Measurements from ENCODE around the gene DENND6A. TPM values are rescaled to one million over a fixed set of nuclear protein-coding genes. Genes with fewer than 3 reads are reported as not detected.

DENND6A gene
- total and polyA plus RNA-seq, 4 donors = 8.2 to 53.8 (median 18.9) TPM

DNA sequence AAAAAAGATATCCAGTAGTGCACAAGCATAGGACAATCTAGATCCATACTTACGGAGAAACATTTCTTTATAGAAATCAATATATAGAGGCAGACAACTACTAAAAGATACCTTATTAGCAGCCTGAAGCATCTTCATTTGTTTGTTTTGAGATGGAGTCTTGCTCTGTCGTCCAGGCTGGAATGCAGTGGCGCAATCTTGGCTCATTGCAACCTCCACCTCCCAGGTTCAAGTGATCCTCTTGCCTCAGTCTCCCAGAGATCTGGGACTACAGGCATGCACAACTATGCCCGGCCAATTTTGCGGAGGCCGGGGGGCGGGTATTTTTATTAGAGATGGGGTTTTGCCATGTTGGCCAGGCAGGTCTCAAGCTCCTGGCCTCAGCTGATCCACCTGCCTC, 45.0 kb upstream of the DENND6A start:
- H3K27me3 ChIP-seq (ENCODE audit: control insufficient read depth in 3 of 3, insufficient read depth in 3 of 3, low read length in 2 of 3) = no peaks in the 10 kb centered on the region
- no peak overlapping the region for H3K4me3 ChIP-seq
- ATAC-seq (ENCODE audit: insufficient read depth, low FRiP score) = no peak
- WGBS, 2 donors = 75 to 90% methylated on average over 7 of the region's 7 CpGs
- TF ChIP-seq, protein P1, sequence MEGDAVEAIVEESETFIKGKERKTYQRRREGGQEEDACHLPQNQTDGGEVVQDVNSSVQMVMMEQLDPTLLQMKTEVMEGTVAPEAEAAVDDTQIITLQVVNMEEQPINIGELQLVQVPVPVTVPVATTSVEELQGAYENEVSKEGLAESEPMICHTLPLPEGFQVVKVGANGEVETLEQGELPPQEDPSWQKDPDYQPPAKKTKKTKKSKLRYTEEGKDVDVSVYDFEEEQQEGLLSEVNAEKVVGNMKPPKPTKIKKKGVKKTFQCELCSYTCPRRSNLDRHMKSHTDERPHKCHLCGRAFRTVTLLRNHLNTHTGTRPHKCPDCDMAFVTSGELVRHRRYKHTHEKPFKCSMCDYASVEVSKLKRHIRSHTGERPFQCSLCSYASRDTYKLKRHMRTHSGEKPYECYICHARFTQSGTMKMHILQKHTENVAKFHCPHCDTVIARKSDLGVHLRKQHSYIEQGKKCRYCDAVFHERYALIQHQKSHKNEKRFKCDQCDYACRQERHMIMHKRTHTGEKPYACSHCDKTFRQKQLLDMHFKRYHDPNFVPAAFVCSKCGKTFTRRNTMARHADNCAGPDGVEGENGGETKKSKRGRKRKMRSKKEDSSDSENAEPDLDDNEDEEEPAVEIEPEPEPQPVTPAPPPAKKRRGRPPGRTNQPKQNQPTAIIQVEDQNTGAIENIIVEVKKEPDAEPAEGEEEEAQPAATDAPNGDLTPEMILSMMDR (IDR thresholded peaks at IDR 0.05; ENCODE audit: control extremely low read depth, extremely low read depth) = no peak
- no peaks in the 10 kb centered on the region for H3K9me3 ChIP-seq (ENCODE audit: control insufficient read depth in 4 of 4, insufficient read depth in 3 of 4, low read length in 3 of 4)
- H3K27ac ChIP-seq (ENCODE audit: low read depth in 1 of 2, low read length in 1 of 2) = peak overlapping the region in 1 of 2 donors; percentile 22
- H3K4me1 ChIP-seq (ENCODE audit: control insufficient read depth in 5 of 5, insufficient read depth in 5 of 5, low read length in 5 of 5) = peaks cover 0 to 19% (median 3%) of the 10 kb centered on the region in 5 donors
- no peaks in the 10 kb centered on the region for H3K36me3 ChIP-seq (ENCODE audit: control insufficient read depth in 4 of 4, insufficient read depth in 4 of 4, low read length in 4 of 4)
- DNase-seq = no peak
- no peak overlapping the region for H3K9ac ChIP-seq (ENCODE audit: insufficient read depth in 1 of 2, low read length in 2 of 2)

GRCh38 chr3:57735405-57735804, 42.5 kb upstream of the DENND6A start:
- TF ChIP-seq, protein P1 (IDR thresholded peaks at IDR 0.05; ENCODE audit: control extremely low read depth, extremely low read depth) = no peak
- 62 to 84% methylated on average over 2 of the region's 2 CpGs for WGBS, 2 donors
- ATAC-seq (ENCODE audit: insufficient read depth, low FRiP score) = no peak

DNA sequence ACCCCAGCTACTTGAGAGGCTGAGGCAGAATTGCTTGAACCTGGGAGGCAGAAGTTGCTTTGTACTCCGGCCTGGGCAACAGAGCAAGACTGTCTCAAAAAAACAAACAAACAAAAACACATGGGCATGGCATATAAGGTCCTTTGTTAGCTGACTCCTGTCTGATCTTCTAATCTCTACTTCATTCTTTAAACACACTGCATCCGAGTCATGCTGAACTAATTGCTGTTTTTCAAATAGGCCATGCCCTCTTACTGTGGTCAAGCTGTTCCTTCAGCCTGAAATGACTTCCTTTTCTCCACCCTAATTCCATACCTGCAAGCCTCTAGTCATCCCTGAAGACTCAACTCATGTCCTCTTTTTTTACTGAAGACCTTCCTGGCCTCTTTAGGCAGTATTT, 40.9 kb upstream of the DENND6A start:
- peaks cover 0 to 19% (median 3%) of the 10 kb centered on the region in 5 donors for H3K4me1 ChIP-seq (ENCODE audit: control insufficient read depth in 5 of 5, insufficient read depth in 5 of 5, low read length in 5 of 5)
- H3K9me3 ChIP-seq (ENCODE audit: control insufficient read depth in 4 of 4, insufficient read depth in 3 of 4, low read length in 3 of 4) = no peaks in the 10 kb centered on the region
- H3K27ac ChIP-seq (ENCODE audit: low read depth in 1 of 2, low read length in 1 of 2) = no peak overlapping the region
- DNase-seq (no peak), ATAC-seq (ENCODE audit: insufficient read depth, low FRiP score) (no peak)
- H3K27me3 ChIP-seq (ENCODE audit: control insufficient read depth in 3 of 3, insufficient read depth in 3 of 3, low read length in 2 of 3) = peaks cover 0 to 4% (median 0%) of the 10 kb centered on the region in 3 donors
- no peak overlapping the region for H3K4me3 ChIP-seq
- WGBS, 2 donors = 80 to 84% methylated on average over 2 of the region's 2 CpGs
- H3K36me3 ChIP-seq (ENCODE audit: control insufficient read depth in 4 of 4, insufficient read depth in 4 of 4, low read length in 4 of 4) = no peaks in the 10 kb centered on the region
- TF ChIP-seq, protein P1 (IDR thresholded peaks at IDR 0.05; ENCODE audit: control extremely low read depth, extremely low read depth) = no peak
- no peak overlapping the region for H3K9ac ChIP-seq (ENCODE audit: insufficient read depth in 1 of 2, low read length in 2 of 2)

More at GRCh38 chr3:57735405-57735804, 42.5 kb upstream of the DENND6A start:
- no peak for DNase-seq
- no peak overlapping the region for H3K9ac ChIP-seq (ENCODE audit: insufficient read depth in 1 of 2, low read length in 2 of 2)
- H3K27ac ChIP-seq (ENCODE audit: low read depth in 1 of 2, low read length in 1 of 2) = no peak overlapping the region
- H3K4me1 ChIP-seq (ENCODE audit: control insufficient read depth in 5 of 5, insufficient read depth in 5 of 5, low read length in 5 of 5) = peaks cover 0 to 19% (median 3%) of the 10 kb centered on the region in 5 donors
- H3K4me3 ChIP-seq = no peak overlapping the region
- H3K27me3 ChIP-seq (ENCODE audit: control insufficient read depth in 3 of 3, insufficient read depth in 3 of 3, low read length in 2 of 3) = peaks cover 0 to 4% (median 0%) of the 10 kb centered on the region in 3 donors
- H3K36me3 ChIP-seq (ENCODE audit: control insufficient read depth in 4 of 4, insufficient read depth in 4 of 4, low read length in 4 of 4) = no peaks in the 10 kb centered on the region
- H3K9me3 ChIP-seq (ENCODE audit: control insufficient read depth in 4 of 4, insufficient read depth in 3 of 4, low read length in 3 of 4) = no peaks in the 10 kb centered on the region

- H3K9ac ChIP-seq (ENCODE audit: insufficient read depth in 1 of 2, low read length in 2 of 2) = no peak overlapping the region
- H3K36me3 ChIP-seq (ENCODE audit: control insufficient read depth in 4 of 4, insufficient read depth in 4 of 4, low read length in 4 of 4) = no peaks in the 10 kb centered on the region
- H3K4me1 ChIP-seq (ENCODE audit: control insufficient read depth in 5 of 5, insufficient read depth in 5 of 5, low read length in 5 of 5) = peaks cover 0 to 3% (median 0%) of the 10 kb centered on the region in 5 donors
- H3K27ac ChIP-seq (ENCODE audit: low read depth in 1 of 2, low read length in 1 of 2) = no peak overlapping the region
- H3K9me3 ChIP-seq (ENCODE audit: control insufficient read depth in 4 of 4, insufficient read depth in 3 of 4, low read length in 3 of 4) = no peaks in the 10 kb centered on the region
- ATAC-seq (ENCODE audit: insufficient read depth, low FRiP score) = no peak
- TF ChIP-seq, protein P1 (IDR thresholded peaks at IDR 0.05; ENCODE audit: control extremely low read depth, extremely low read depth) = no peak
- no peak for DNase-seq
- peaks cover 0 to 4% (median 0%) of the 10 kb centered on the region in 3 donors for H3K27me3 ChIP-seq (ENCODE audit: control insufficient read depth in 3 of 3, insufficient read depth in 3 of 3, low read length in 2 of 3)
- no peak overlapping the region for H3K4me3 ChIP-seq
- 43 to 80% methylated on average over 1 of the region's 1 CpG for whole genome bisulfite sequencing, 2 donors
These were observed 38.4 kb upstream of the DENND6A start for GRCh38 chr3:57731311-57731710.

Data from lung (tissue), 12 donors.